Measurements from ENCODE around the gene HELZ2.

Gene HELZ2

GRCh38 chr20:63566395-63567135 lies 7.5 kb downstream of the HELZ2 start:
- no peak for TF ChIP-seq CTCF (IDR thresholded peaks at IDR 0.05; ENCODE audit: control insufficient read depth, extremely low read depth, insufficient read depth)
- no peak overlapping the region for H3K4me3 ChIP-seq (ENCODE audit: low read depth, low read length)
- DNase-seq (ENCODE audit: low read depth) = no peak

- no peak for DNase-seq (ENCODE audit: low read depth)
- TF ChIP-seq CTCF (IDR thresholded peaks at IDR 0.05; ENCODE audit: control insufficient read depth, extremely low read depth, insufficient read depth) = no peak
- no peak overlapping the region for H3K4me3 ChIP-seq (ENCODE audit: low read depth, low read length)
Observed at GRCh38 chr20:63565699-63566335, 8.2 kb downstream of the HELZ2 start.

- H3K4me3 ChIP-seq (ENCODE audit: low read depth, low read length) = no peak overlapping the region
- no peak for DNase-seq (ENCODE audit: low read depth)
- no peak for TF ChIP-seq CTCF (IDR thresholded peaks at IDR 0.05; ENCODE audit: control insufficient read depth, extremely low read depth, insufficient read depth)
Observed at GRCh38 chr20:63565021-63565698, 8.9 kb downstream of the HELZ2 start.

- DNase-seq (ENCODE audit: low read depth) = no peak
- TF ChIP-seq CTCF (IDR thresholded peaks at IDR 0.05; ENCODE audit: control insufficient read depth, extremely low read depth, insufficient read depth) = no peak
- H3K4me3 ChIP-seq (ENCODE audit: low read depth, low read length) = no peak overlapping the region
Observed at GRCh38 chr20:63564036-63564810, 9.8 kb downstream of the HELZ2 start.

- TF ChIP-seq CTCF (IDR thresholded peaks at IDR 0.05; ENCODE audit: control insufficient read depth, extremely low read depth, insufficient read depth) = no peak
- no peak for DNase-seq (ENCODE audit: low read depth)
- no peak overlapping the region for H3K4me3 ChIP-seq (ENCODE audit: low read depth, low read length)
Observed at GRCh38 chr20:63563225-63563935, 10.7 kb downstream of the HELZ2 start.
